Neural crest cell (in vitro differentiated cells): ENCODE measurements around the gene NCMAP. TPM values are rescaled to one million over a fixed set of nuclear protein-coding genes. Genes with fewer than 3 reads are reported as not detected.

Experiments used
- DNase-seq: peaks from one replicate; pipeline ENCODE4 v3.0.0; 2021; ENCODE audit warnings: low read depth, mixed read lengths, low spot score
- H3K27ac Mint-ChIP-seq: one replicate; pipeline ENCODE4 v1.8.0; 2021; ENCODE audit warnings: mild to moderate bottlenecking, mixed read lengths; ENCODE audit not compliant: unreplicated experiment
- H3K27me3 Mint-ChIP-seq: 2 replicates; pipeline ENCODE4 v1.8.0; 2021; ENCODE audit warnings: low read depth, mild to moderate bottlenecking, mixed read lengths
- H3K36me3 Mint-ChIP-seq: 2 replicates; pipeline ENCODE4 v1.8.0; 2021; ENCODE audit warnings: low read depth, mild to moderate bottlenecking, mixed read lengths
- H3K4me1 Mint-ChIP-seq: 2 replicates; pipeline ENCODE4 v1.8.0; 2021; ENCODE audit warnings: mixed read lengths
- H3K4me3 Mint-ChIP-seq: one replicate; pipeline ENCODE4 v1.8.0; 2021; ENCODE audit warnings: mild to moderate bottlenecking, mixed read lengths
- H3K9me3 Mint-ChIP-seq: 2 replicates; pipeline ENCODE4 v1.8.0; 2021; ENCODE audit warnings: mixed read lengths
- CTCF ChIP-seq: fragments of 200-600 bp; sonication (generic); conservative IDR thresholded peaks from 2 replicates; pipeline ENCODE4 v1.5.0; 2021; ENCODE audit warnings: antibody characterized with exemption, mild to moderate bottlenecking
- total RNA-seq: library from RNA; stranded (reverse); gene quantifications from 2 replicates; pipeline ENCODE4 v1.2.1, GENCODE V29; 2021

The NCMAP gene
- total RNA-seq, 1 donor from 2014 or later, result not detected

GRCh38 chr1:24567792-24568388 is 12.0 kb downstream of the NCMAP start:
- TF ChIP-seq CTCF, result no peak
- no peak for DNase-seq
- no peaks in the 10 kb centered on the region for H3K9me3 Mint-ChIP-seq
- no peak overlapping the region for H3K27ac Mint-ChIP-seq
- no peak overlapping the region for H3K4me3 Mint-ChIP-seq
- peaks cover 25% of the 10 kb centered on the region for H3K27me3 Mint-ChIP-seq
- no peaks in the 10 kb centered on the region for H3K36me3 Mint-ChIP-seq
- H3K4me1 Mint-ChIP-seq, result peaks cover 5% of the 10 kb centered on the region

GRCh38 chr1:24568475-24568874 is 12.6 kb downstream of the NCMAP start:
- H3K9me3 Mint-ChIP-seq, result no peaks in the 10 kb centered on the region
- H3K27ac Mint-ChIP-seq, result no peak overlapping the region
- peaks cover 5% of the 10 kb centered on the region for H3K4me1 Mint-ChIP-seq
- peaks cover 23% of the 10 kb centered on the region for H3K27me3 Mint-ChIP-seq
- H3K36me3 Mint-ChIP-seq, result no peaks in the 10 kb centered on the region
- no peak overlapping the region for H3K4me3 Mint-ChIP-seq
- no peak for DNase-seq
- TF ChIP-seq CTCF, result no peak

GRCh38 chr1:24570265-24571125 is 14.6 kb downstream of the NCMAP start:
- Mint-ChIP-seq H3K4me1 (peaks cover 5% of the 10 kb centered on the region), H3K4me3 (no peak overlapping the region), H3K36me3 (no peaks in the 10 kb centered on the region), H3K27ac (no peak overlapping the region), H3K27me3 (peaks cover 12% of the 10 kb centered on the region), H3K9me3 (no peaks in the 10 kb centered on the region)
- no peak for DNase-seq
- TF ChIP-seq CTCF, result no peak

GRCh38 chr1:24572301-24572700 is 16.4 kb downstream of the NCMAP start:
- peaks cover 4% of the 10 kb centered on the region for H3K4me1 Mint-ChIP-seq
- peaks cover 6% of the 10 kb centered on the region for H3K27me3 Mint-ChIP-seq
- no peaks in the 10 kb centered on the region for H3K9me3 Mint-ChIP-seq
- H3K36me3 Mint-ChIP-seq, result no peaks in the 10 kb centered on the region
- DNase-seq, result no peak
- no peak for TF ChIP-seq CTCF
- no peak overlapping the region for H3K4me3 Mint-ChIP-seq
- H3K27ac Mint-ChIP-seq, result no peak overlapping the region

GRCh38 chr1:24575905-24576587 is 20.2 kb downstream of the NCMAP start:
- peaks cover 4% of the 10 kb centered on the region for H3K4me1 Mint-ChIP-seq
- no peak for DNase-seq
- TF ChIP-seq CTCF, result no peak
- peak overlapping the region; percentile 75 for H3K27ac Mint-ChIP-seq
- H3K36me3 Mint-ChIP-seq, result no peaks in the 10 kb centered on the region
- H3K4me3 Mint-ChIP-seq, result no peak overlapping the region
- peaks cover 4% of the 10 kb centered on the region for H3K27me3 Mint-ChIP-seq
- H3K9me3 Mint-ChIP-seq, result no peaks in the 10 kb centered on the region
